GM12801 (cell line): ENCODE measurements around the gene LDB2.

Experiments used
- CTCF ChIP-seq: IDR thresholded peaks from one replicate; pipeline ENCODE4 v1.5.1; 2011; ENCODE audit warnings: control low read depth; ENCODE audit not compliant: insufficient read length; ENCODE audit errors: extremely low read depth

LDB2 gene

GRCh38 chr4:16727218-16727617 is 171.2 kb downstream of the LDB2 start:
- TF ChIP-seq CTCF: no peak

- no peak for TF ChIP-seq CTCF
These were observed 171.9 kb downstream of the LDB2 start for GRCh38 chr4:16726368-16727050.

GRCh38 chr4:16725252-16725651 is 173.2 kb downstream of the LDB2 start:
- no peak for TF ChIP-seq CTCF

GRCh38 chr4:16722416-16722815 is 176.0 kb downstream of the LDB2 start:
- no peak for TF ChIP-seq CTCF

GRCh38 chr4:16721613-16722291 is 176.7 kb downstream of the LDB2 start:
- TF ChIP-seq CTCF: no peak

GRCh38 chr4:16720761-16721160 is 177.7 kb downstream of the LDB2 start:
- TF ChIP-seq CTCF: no peak

- TF ChIP-seq CTCF: no peak
These were observed 181.0 kb downstream of the LDB2 start for GRCh38 chr4:16717266-16717970.
